Adrenal gland (tissue), 5 donors: ENCODE measurements around the gene SGSH.

Source experiments
- POLR2A ChIP-seq, 2 donors: fragments of 450-650 bp; IDR thresholded peaks; one replicate each; pipeline ENCODE4 v1.6.1; 2017; ENCODE audit warnings: antibody characterized with exemption in 2 of 2, mild to moderate bottlenecking in 2 of 2, moderate library complexity in 1 of 2
- TF ChIP-seq, protein P1 (sequence below), 6 experiments: fragments of 450-650 bp in 4 of 6; fragments of 200-600 bp in 2 of 6; sonication (generic) in 1 of 6; IDR thresholded peaks; 1 replicate in 5 of 6; 2 replicates in 1 of 6; pipeline versions ENCODE4 v1.5.1 to v1.8.0; 2016 to 2021; ENCODE audit warnings: antibody characterized with exemption in 6 of 6, mild to moderate bottlenecking in 2 of 6, moderate library complexity in 1 of 6
- donor health status: DM: no; HTN: no; CAD: no.

DNA sequence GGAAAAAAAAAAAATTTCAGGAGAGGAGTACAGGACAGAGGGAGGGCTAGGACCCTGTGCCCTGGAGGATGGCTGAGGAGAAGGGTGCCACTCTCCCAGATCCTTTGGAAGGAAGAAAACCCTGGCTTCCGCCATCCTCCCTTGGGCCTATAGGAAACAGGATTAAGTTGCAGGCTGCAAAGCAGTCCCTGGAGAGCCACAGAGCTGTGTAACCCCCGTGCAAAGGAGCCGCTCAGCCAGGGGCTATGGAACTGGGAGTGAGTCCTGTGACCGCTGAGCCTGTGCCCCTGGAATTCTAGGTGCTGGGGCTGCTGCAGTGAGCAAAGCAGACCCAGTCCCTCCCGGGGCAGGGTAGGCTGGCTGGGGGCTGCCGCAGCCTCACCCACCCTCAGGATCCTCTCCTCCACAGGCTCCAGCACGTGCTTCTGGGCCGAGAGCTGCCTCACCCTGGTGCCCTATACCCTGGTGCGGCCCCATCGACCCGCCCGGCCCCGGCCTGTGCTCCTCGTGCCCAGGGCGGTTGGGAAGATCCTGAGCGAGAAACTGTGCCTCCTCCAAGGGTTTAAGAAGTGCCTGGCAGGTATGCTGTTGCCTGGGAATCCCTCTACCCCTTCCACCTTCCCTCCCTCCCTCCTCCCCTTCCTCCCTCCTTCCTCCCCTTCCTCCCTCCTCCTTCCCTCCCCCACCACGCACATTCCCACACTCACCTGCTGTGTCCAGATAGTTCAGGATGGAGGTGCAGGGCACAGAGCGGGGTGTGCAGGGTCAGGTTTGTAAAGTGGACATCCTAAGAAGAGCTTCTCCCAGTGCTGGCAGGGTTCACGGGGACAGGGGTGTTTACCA is 15.3 kb downstream of the SGSH start:
- TF ChIP-seq, protein P1, sequence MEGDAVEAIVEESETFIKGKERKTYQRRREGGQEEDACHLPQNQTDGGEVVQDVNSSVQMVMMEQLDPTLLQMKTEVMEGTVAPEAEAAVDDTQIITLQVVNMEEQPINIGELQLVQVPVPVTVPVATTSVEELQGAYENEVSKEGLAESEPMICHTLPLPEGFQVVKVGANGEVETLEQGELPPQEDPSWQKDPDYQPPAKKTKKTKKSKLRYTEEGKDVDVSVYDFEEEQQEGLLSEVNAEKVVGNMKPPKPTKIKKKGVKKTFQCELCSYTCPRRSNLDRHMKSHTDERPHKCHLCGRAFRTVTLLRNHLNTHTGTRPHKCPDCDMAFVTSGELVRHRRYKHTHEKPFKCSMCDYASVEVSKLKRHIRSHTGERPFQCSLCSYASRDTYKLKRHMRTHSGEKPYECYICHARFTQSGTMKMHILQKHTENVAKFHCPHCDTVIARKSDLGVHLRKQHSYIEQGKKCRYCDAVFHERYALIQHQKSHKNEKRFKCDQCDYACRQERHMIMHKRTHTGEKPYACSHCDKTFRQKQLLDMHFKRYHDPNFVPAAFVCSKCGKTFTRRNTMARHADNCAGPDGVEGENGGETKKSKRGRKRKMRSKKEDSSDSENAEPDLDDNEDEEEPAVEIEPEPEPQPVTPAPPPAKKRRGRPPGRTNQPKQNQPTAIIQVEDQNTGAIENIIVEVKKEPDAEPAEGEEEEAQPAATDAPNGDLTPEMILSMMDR (IDR thresholded peaks at IDR 0.05): no peak
- TF ChIP-seq POLR2A (IDR thresholded peaks at IDR 0.05): no peak
